WTC11 (cell line): ENCODE data around the gene MYH14. TPM values are rescaled to one million over a fixed set of nuclear protein-coding genes. Genes with fewer than 3 reads are reported as not detected.

ENCODE experiments used
- ATAC-seq: fragments of 200-7000 bp; cut with Tn5 transposase; 2 replicates; pipeline ENCODE4 v1.10.0; 2021; ENCODE audit warnings: mild to moderate bottlenecking, moderate library complexity
- CTCF ChIA-PET: fragments of 300-600 bp; sonication (Branson Sonifier 250); formaldehyde crosslinking; loops from one replicate; lab custom pipeline; 2021; ENCODE audit warnings: antibody characterized with exemption; lab: Charles Lee
- POLR2A ChIA-PET: fragments of 350-600 bp; sonication (Branson Sonifier 250); formaldehyde crosslinking; loops from one replicate; lab custom pipeline; 2021; ENCODE audit warnings: antibody characterized with exemption; lab: Charles Lee
- DNase-seq: peaks from one replicate; pipeline ENCODE4 v3.0.0; 2021; ENCODE audit warnings: low spot score
- H3K27ac Mint-ChIP-seq: 2 replicates; pipeline ENCODE4 v1.8.0; 2021; ENCODE audit warnings: mixed read lengths
- H3K27me3 Mint-ChIP-seq: 2 replicates; pipeline ENCODE4 v1.8.0; 2021; ENCODE audit warnings: low read depth, mild to moderate bottlenecking, moderate library complexity, mixed read lengths
- H3K36me3 Mint-ChIP-seq: 2 replicates; pipeline ENCODE4 v1.8.0; 2021; ENCODE audit warnings: mixed read lengths
- H3K4me1 Mint-ChIP-seq: 2 replicates; pipeline ENCODE4 v1.8.0; 2022; ENCODE audit warnings: mixed read lengths
- H3K4me3 Mint-ChIP-seq: 2 replicates; pipeline ENCODE4 v1.8.0; 2021; ENCODE audit warnings: mild to moderate bottlenecking, moderate library complexity, mixed read lengths
- H3K9me3 Mint-ChIP-seq: 2 replicates; pipeline ENCODE4 v1.8.0; 2021; ENCODE audit warnings: mixed read lengths
- CBFB ChIP-seq: sonication (generic); formaldehyde crosslinking; IDR thresholded peaks from 2 replicates; pipeline ENCODE4 v1.8.1; 2022; ENCODE audit warnings: mild to moderate bottlenecking, low read depth, missing genetic modification reagents
- CDX4 ChIP-seq: fragments of 250-450 bp; sonication (Bioruptor Pico); IDR thresholded peaks from 2 replicates; pipeline ENCODE4 v1.9.0; 2021; ENCODE audit warnings: moderate library complexity, mild to moderate bottlenecking, inconsistent platforms, borderline replicate concordance
- CREM ChIP-seq: sonication (generic); formaldehyde crosslinking; IDR thresholded peaks from 2 replicates; pipeline ENCODE4 v1.8.1; 2022; ENCODE audit warnings: mild to moderate bottlenecking, missing genetic modification reagents, moderate library complexity
- E2F4 ChIP-seq: sonication (generic); formaldehyde crosslinking; IDR thresholded peaks from 2 replicates; pipeline ENCODE4 v1.8.1; 2022; ENCODE audit warnings: low read depth, mild to moderate bottlenecking, moderate library complexity, missing genetic modification reagents, borderline replicate concordance
- E2F5 ChIP-seq: sonication (generic); formaldehyde crosslinking; IDR thresholded peaks from 2 replicates; pipeline ENCODE4 v1.8.1; 2022; ENCODE audit warnings: mild to moderate bottlenecking, moderate library complexity, missing genetic modification reagents
- ELF4 ChIP-seq: sonication (generic); formaldehyde crosslinking; IDR thresholded peaks from 2 replicates; pipeline ENCODE4 v1.8.1; 2022; ENCODE audit warnings: low read depth, mild to moderate bottlenecking, moderate library complexity, missing genetic modification reagents
- EMX1 ChIP-seq: fragments of 250-450 bp; sonication (Bioruptor Pico); IDR thresholded peaks from 2 replicates; pipeline ENCODE4 v1.8.0; 2021; ENCODE audit warnings: mild to moderate bottlenecking
- FOXP1 ChIP-seq: sonication (generic); formaldehyde crosslinking; IDR thresholded peaks from 2 replicates; pipeline ENCODE4 v1.8.0; 2022; ENCODE audit warnings: missing genetic modification reagents, mild to moderate bottlenecking, moderate library complexity, borderline replicate concordance
- GRHL2 ChIP-seq: fragments of 250-450 bp; sonication (Bioruptor Pico); IDR thresholded peaks from 2 replicates; pipeline ENCODE4 v1.8.0; 2022; ENCODE audit warnings: mild to moderate bottlenecking, moderate library complexity; ENCODE audit not compliant: insufficient replicate concordance, severe bottlenecking
- IRF1 ChIP-seq: sonication (generic); formaldehyde crosslinking; IDR thresholded peaks from 2 replicates; pipeline ENCODE4 v1.8.0; 2023; ENCODE audit warnings: missing genetic modification reagents
- JUN ChIP-seq: sonication (generic); formaldehyde crosslinking; IDR thresholded peaks from 2 replicates; pipeline ENCODE4 v1.8.0; 2023; ENCODE audit warnings: mild to moderate bottlenecking, missing genetic modification reagents
- KAT7 ChIP-seq: sonication (generic); formaldehyde crosslinking; IDR thresholded peaks from 2 replicates; pipeline ENCODE4 v1.8.1; 2023; ENCODE audit warnings: missing genetic modification reagents, mild to moderate bottlenecking, borderline replicate concordance
- MLX ChIP-seq: sonication (generic); formaldehyde crosslinking; IDR thresholded peaks from 2 replicates; pipeline ENCODE4 v1.8.1; 2023; ENCODE audit warnings: mild to moderate bottlenecking, missing genetic modification reagents, moderate library complexity
- NFATC4 ChIP-seq: fragments of 250-450 bp; sonication (Bioruptor Pico); IDR thresholded peaks from 2 replicates; pipeline ENCODE4 v1.9.0; 2021; ENCODE audit warnings: mild to moderate bottlenecking
- NFYB ChIP-seq: sonication (generic); formaldehyde crosslinking; conservative IDR thresholded peaks from 2 replicates; pipeline ENCODE4 v1.8.0; 2022; ENCODE audit warnings: low read depth, missing genetic modification reagents
- PRRX2 ChIP-seq: fragments of 250-450 bp; sonication (Bioruptor Pico); IDR thresholded peaks from 2 replicates; pipeline ENCODE4 v1.8.0; 2021; ENCODE audit warnings: mild to moderate bottlenecking
- SMAD3 ChIP-seq: sonication (generic); formaldehyde crosslinking; IDR thresholded peaks from 2 replicates; pipeline ENCODE4 v1.8.0; 2022; ENCODE audit warnings: missing genetic modification reagents, mild to moderate bottlenecking, borderline replicate concordance
- SMAD4 ChIP-seq: sonication (generic); formaldehyde crosslinking; IDR thresholded peaks from 2 replicates; pipeline ENCODE4 v1.8.0; 2022; ENCODE audit warnings: mild to moderate bottlenecking, missing genetic modification reagents
- TCF7 ChIP-seq: sonication (generic); formaldehyde crosslinking; IDR thresholded peaks from 2 replicates; pipeline ENCODE4 v1.8.0; 2022; ENCODE audit warnings: mild to moderate bottlenecking, low read depth, missing genetic modification reagents, moderate library complexity
- TEAD4 ChIP-seq: sonication (generic); formaldehyde crosslinking; IDR thresholded peaks from 2 replicates; pipeline ENCODE4 v1.8.0; 2022; ENCODE audit warnings: mild to moderate bottlenecking, missing genetic modification reagents
- ZNF219 ChIP-seq: sonication (generic); formaldehyde crosslinking; IDR thresholded peaks from 2 replicates; pipeline ENCODE4 v1.8.0; 2023; ENCODE audit warnings: missing genetic modification reagents, mild to moderate bottlenecking, borderline replicate concordance
- ZNF396 ChIP-seq: fragments of 250-450 bp; sonication (Bioruptor Pico); IDR thresholded peaks from 2 replicates; pipeline ENCODE4 v1.8.0; 2021; ENCODE audit warnings: mild to moderate bottlenecking, moderate library complexity, borderline replicate concordance
- total RNA-seq: library from RNA; stranded (reverse); gene quantifications from 3 replicates; pipeline ENCODE4 v1.2.3, GENCODE V29; 2021

The MYH14 gene
- total RNA-seq, 1 experiment from 2014 or later: 25.8 TPM

GRCh38 chr19:50221087-50221486 is 17.7 kb downstream of the MYH14 start:
- ChIA-PET POLR2A (no interaction called here), CTCF (interaction anchor here (1.8 kb wide), 1 partner anchor 9 kb away, joined by 5 read pairs; no protein-coding TSS in a partner anchor)
- DNase-seq (no peak), ATAC-seq (no peak)
- Mint-ChIP-seq H3K27me3 (no peaks in the 10 kb centered on the region), H3K36me3 (peaks cover 16% of the 10 kb centered on the region), H3K4me1 (peaks cover 3% of the 10 kb centered on the region), H3K27ac (no peak overlapping the region), H3K4me3 (no peak overlapping the region), H3K9me3 (peaks cover 7% of the 10 kb centered on the region; the same call in 1 of the 2 replicates)
- TF ChIP-seq KAT7 (CRISPR knock-in tag) (no peak), EMX1 (no peak), CREM (no peak), ELF4 (no peak), E2F4 (CRISPR knock-in tag) (no peak), NFATC4 (CRISPR knock-in tag) (no peak), ZNF396 (CRISPR knock-in tag) (no peak), CBFB (CRISPR knock-in tag) (no peak), IRF1 (CRISPR knock-in tag) (no peak), CDX4 (CRISPR knock-in tag) (no peak), ZNF219 (CRISPR knock-in tag) (no peak), FOXP1 (CRISPR knock-in tag) (no peak), TEAD4 (CRISPR knock-in tag) (no peak), GRHL2 (CRISPR knock-in tag) (no peak), SMAD3 (CRISPR knock-in tag) (no peak), MLX (CRISPR knock-in tag) (no peak), NFYB (CRISPR knock-in tag) (no peak), PRRX2 (CRISPR knock-in tag) (no peak)

- DNase-seq (no peak), ATAC-seq (no peak)
- CTCF ChIA-PET: interaction anchor here (1.5 kb wide), 1 partner anchor 8 kb away, joined by 6 read pairs; no protein-coding TSS in a partner anchor
- POLR2A ChIA-PET: no interaction called here
- H3K4me3 Mint-ChIP-seq: no peak overlapping the region
- peaks cover 16% of the 10 kb centered on the region for H3K36me3 Mint-ChIP-seq
- H3K27me3 Mint-ChIP-seq: no peaks in the 10 kb centered on the region
- H3K4me1 Mint-ChIP-seq: no peaks in the 10 kb centered on the region
- no peak for TF ChIP-seq ZNF396 (CRISPR knock-in tag)
- no peak for TF ChIP-seq GRHL2 (CRISPR knock-in tag)
- TF ChIP-seq JUN: no peak
- TF ChIP-seq E2F5 (CRISPR knock-in tag): no peak
- TF ChIP-seq SMAD4 (CRISPR knock-in tag): no peak
- no peak for TF ChIP-seq TCF7 (CRISPR knock-in tag)
- no peak overlapping the region for H3K27ac Mint-ChIP-seq
- H3K9me3 Mint-ChIP-seq: peaks cover 7% of the 10 kb centered on the region; the same call in 1 of the 2 replicates
Measured at GRCh38 chr19:50222691-50223438, 19.4 kb downstream of the MYH14 start.
